Liver (tissue), 9 donors: ENCODE results near the gene ZNF655. TPM values are rescaled to one million over a fixed set of nuclear protein-coding genes. Genes with fewer than 3 reads are reported as not detected.

ENCODE experiments used
- DNase-seq: peaks from one replicate; pipeline ENCODE4 v3.0.0-alpha.2; 2017; ENCODE audit warnings: low spot score
- H3K27ac ChIP-seq, 2 donors: one replicate each; pipeline ENCODE4 v1.7.0; 2013; ENCODE audit warnings: inconsistent platforms in 2 of 2, low read length in 2 of 2, control low read depth in 1 of 2, low read depth in 1 of 2, mild to moderate bottlenecking in 1 of 2
- H3K27me3 ChIP-seq, 4 donors: one replicate each; pipeline versions ENCODE4 v1.6.1 to v1.7.0; 2013; ENCODE audit warnings: low read length in 3 of 4, inconsistent platforms in 1 of 4, mild to moderate bottlenecking in 1 of 4, moderate library complexity in 1 of 4; ENCODE audit not compliant: control insufficient read depth in 4 of 4, insufficient read depth in 4 of 4
- H3K36me3 ChIP-seq, 4 donors: one replicate each; pipeline versions ENCODE4 v1.6.1 to v1.7.0; 2013; ENCODE audit warnings: low read length in 3 of 4, mild to moderate bottlenecking in 3 of 4, low read depth in 1 of 4, moderate library complexity in 1 of 4; ENCODE audit not compliant: control insufficient read depth in 4 of 4, insufficient read depth in 3 of 4
- H3K4me1 ChIP-seq, 4 donors: one replicate each; pipeline versions ENCODE4 v1.6.1 to v1.7.0; 2013; ENCODE audit warnings: low read length in 3 of 4, mild to moderate bottlenecking in 3 of 4, moderate library complexity in 1 of 4; ENCODE audit not compliant: control insufficient read depth in 4 of 4, insufficient read depth in 4 of 4
- H3K4me3 ChIP-seq, 3 donors: one replicate each; pipeline versions ENCODE4 v1.6.1 to v1.7.0; 2013; ENCODE audit warnings: low read length in 3 of 3, control low read depth in 1 of 3, low read depth in 1 of 3, mild to moderate bottlenecking in 1 of 3
- H3K9ac ChIP-seq, 2 donors: one replicate each; pipeline ENCODE4 v1.7.0; 2013; ENCODE audit warnings: low read length in 2 of 2, mild to moderate bottlenecking in 2 of 2, moderate library complexity in 2 of 2, control low read depth in 1 of 2, low read depth in 1 of 2
- H3K9me3 ChIP-seq, 4 donors: one replicate each; pipeline versions ENCODE4 v1.6.1 to v1.7.0; 2013; ENCODE audit warnings: low read length in 3 of 4; ENCODE audit not compliant: control insufficient read depth in 4 of 4
- ATF3 ChIP-seq: IDR thresholded peaks from 2 replicates; pipeline ENCODE4 v1.6.1; 2016; ENCODE audit warnings: antibody characterized with exemption
- CTCF ChIP-seq: fragments of 150-350 bp; IDR thresholded peaks from 2 replicates; pipeline ENCODE4 v1.5.1; 2017; ENCODE audit warnings: improper control_type of control experiment, low read depth, low read length; ENCODE audit not compliant: missing input control
- EGR1 ChIP-seq, 2 donors: IDR thresholded peaks; 2 replicates each; pipeline ENCODE4 v1.6.1; 2016 to 2018; ENCODE audit warnings: antibody characterized with exemption in 2 of 2, low read depth in 2 of 2
- FOXA1 ChIP-seq: IDR thresholded peaks from 2 replicates; pipeline ENCODE4 v1.6.1; 2016; ENCODE audit warnings: antibody characterized with exemption
- FOXA2 ChIP-seq: IDR thresholded peaks from 2 replicates; pipeline ENCODE4 v1.6.1; 2016; ENCODE audit warnings: antibody characterized with exemption
- HNF4A ChIP-seq, 2 donors: conservative IDR thresholded peaks; 2 replicates each; pipeline ENCODE4 v1.6.1; 2016; ENCODE audit warnings: antibody characterized with exemption in 2 of 2, mild to moderate bottlenecking in 2 of 2
- JUND ChIP-seq, 2 donors: IDR thresholded peaks; 2 replicates each; pipeline ENCODE4 v1.6.1; 2016; ENCODE audit warnings: antibody characterized with exemption in 2 of 2
- MAX ChIP-seq: IDR thresholded peaks from 2 replicates; pipeline ENCODE4 v1.6.1; 2016; ENCODE audit warnings: antibody characterized with exemption
- NR2F2 ChIP-seq: IDR thresholded peaks from 2 replicates; pipeline ENCODE4 v1.6.1; 2016; ENCODE audit warnings: antibody characterized with exemption
- RAD21 ChIP-seq, 2 donors: IDR thresholded peaks; 2 replicates each; pipeline ENCODE4 v1.6.1; 2016; ENCODE audit warnings: antibody characterized with exemption in 2 of 2, mild to moderate bottlenecking in 2 of 2
- REST ChIP-seq: IDR thresholded peaks from 2 replicates; pipeline ENCODE4 v1.6.1; 2016; ENCODE audit warnings: antibody characterized with exemption, mild to moderate bottlenecking
- RXRA ChIP-seq, 2 donors: IDR thresholded peaks; 2 replicates each; pipeline ENCODE4 v1.6.1; 2017 to 2018; ENCODE audit warnings: antibody characterized with exemption in 2 of 2, mild to moderate bottlenecking in 1 of 2
- SP1 ChIP-seq: IDR thresholded peaks from 2 replicates; pipeline ENCODE4 v1.6.1; 2018; ENCODE audit warnings: antibody characterized with exemption, mild to moderate bottlenecking
- TAF1 ChIP-seq: conservative IDR thresholded peaks from 2 replicates; pipeline ENCODE4 v1.6.1; 2016; ENCODE audit warnings: antibody characterized with exemption, mild to moderate bottlenecking
- YY1 ChIP-seq: IDR thresholded peaks from 2 replicates; pipeline ENCODE4 v1.6.1; 2016; ENCODE audit warnings: antibody characterized with exemption, mild to moderate bottlenecking
- ZBTB33 ChIP-seq: IDR thresholded peaks from 2 replicates; pipeline ENCODE4 v1.6.1; 2016; ENCODE audit warnings: antibody characterized with exemption
- WGBS: extraction: QIAGEN DNeasy Blood & Tissue Kit; methylation state at CpG from one replicate; pipeline ENCODE4 v1.1.7; 2013; 5-methylcytosine and 5-hydroxymethylcytosine counted together
- polyA plus RNA-seq, 2 donors: library from polyadenylated mRNA; stranded (reverse) in 1 of 2; unstranded in 1 of 2; fragments of 200-250 nt in 1 of 2; fragments of >200 nt in 1 of 2; fragmentation: Nextera tagmentation in 1 of 2; extraction: Ambion mirVana in 1 of 2; gene quantifications; one replicate each; pipeline versions ENCODE4 v1.2.1 to v1.2.3, GENCODE V29; 2013 to 2015
- total RNA-seq, 2 donors: library from RNA; depleted of rRNA; stranded (reverse); fragments of >200 nt; gene quantifications; one replicate each; pipeline ENCODE4 v1.2.3, GENCODE V29; 2014
- donor health status: healthy.
- donor health status: healthy.
- donor health status: healthy.
- donor health status: healthy.
- donor health status: healthy.

The ZNF655 gene
- total and polyA plus RNA-seq, 4 donors = 15.9 to 59.7 (median 32.4) TPM

- WGBS = 82% methylated on average over 7 of the region's 7 CpGs
- no peaks in the 10 kb centered on the region for H3K27me3 ChIP-seq
- H3K9me3 ChIP-seq = no peaks in the 10 kb centered on the region
- TF ChIP-seq FOXA1 (no peak), ATF3 (no peak), MAX (no peak), TAF1 (no peak), YY1 (no peak), ZBTB33 (no peak), SP1 (no peak), HNF4A (conservative IDR thresholded peaks at IDR 0.05) (no peak), EGR1 (IDR thresholded peaks at IDR 0.05; ENCODE audit: low read depth in 2 of 2) (no peak), RXRA (IDR thresholded peaks at IDR 0.05) (no peak), FOXA2 (no peak), CTCF (no peak), JUND (IDR thresholded peaks at IDR 0.05) (no peak)
- H3K9ac ChIP-seq = no peak overlapping the region
- H3K27ac ChIP-seq = no peak overlapping the region
- H3K36me3 ChIP-seq = no peaks in the 10 kb centered on the region
- H3K4me1 ChIP-seq = no peaks in the 10 kb centered on the region
- H3K4me3 ChIP-seq = no peak overlapping the region
- DNase-seq = no peak
Measured at GRCh38 chr7:99601656-99602310, 43.3 kb downstream of the ZNF655 start.

- DNase-seq = no peak
- Histone ChIP-seq H3K4me3 (no peak overlapping the region), H3K4me1 (no peaks in the 10 kb centered on the region), H3K27me3 (no peaks in the 10 kb centered on the region), H3K9ac (no peak overlapping the region), H3K36me3 (no peaks in the 10 kb centered on the region), H3K9me3 (no peaks in the 10 kb centered on the region), H3K27ac (no peak overlapping the region)
- TF ChIP-seq TAF1 (no peak), RAD21 (IDR thresholded peaks at IDR 0.05) (no peak), MAX (no peak), FOXA2 (no peak), CTCF (no peak), FOXA1 (no peak), RXRA (IDR thresholded peaks at IDR 0.05) (no peak), SP1 (no peak), YY1 (no peak), REST (no peak), NR2F2 (no peak), HNF4A (conservative IDR thresholded peaks at IDR 0.05) (no peak), JUND (IDR thresholded peaks at IDR 0.05) (no peak), ZBTB33 (no peak), ATF3 (no peak)
- WGBS = 96% methylated on average over 7 of the region's 7 CpGs
Measured at GRCh38 chr7:99605527-99605926, 47.1 kb downstream of the ZNF655 start.
